Fibroblast of lung (primary cell): ENCODE results near the gene RAB40B. TPM values are rescaled to one million over a fixed set of nuclear protein-coding genes. Genes with fewer than 3 reads are reported as not detected.

Experiments used
- DNase-seq, 2 donors: peaks; one replicate each; pipeline versions ENCODE4 v3.0.0 to v3.0.0-alpha.2; 2010; ENCODE audit warnings: low read depth in 2 of 2
- H2AFZ ChIP-seq: 2 replicates; pipeline ENCODE4 v1.5.1; 2012; ENCODE audit warnings: low read length, control low read depth, inconsistent platforms
- H3K27ac ChIP-seq: 2 replicates; pipeline ENCODE4 v1.5.1; 2011; ENCODE audit warnings: low read length, control low read depth; ENCODE audit not compliant: insufficient read depth
- H3K27me3 ChIP-seq: 2 replicates; pipeline ENCODE4 v1.5.1; 2011; ENCODE audit warnings: mild to moderate bottlenecking, low read length; ENCODE audit not compliant: control insufficient read depth, insufficient read depth
- H3K36me3 ChIP-seq: 2 replicates; pipeline ENCODE4 v1.5.1; 2011; ENCODE audit warnings: low read length; ENCODE audit not compliant: control insufficient read depth, insufficient read depth
- H3K4me1 ChIP-seq: 2 replicates; pipeline ENCODE4 v1.5.1; 2011; ENCODE audit warnings: low read length; ENCODE audit not compliant: control insufficient read depth, insufficient read depth; ENCODE audit errors: extremely low read depth
- H3K4me2 ChIP-seq: 2 replicates; pipeline ENCODE4 v1.5.1; 2011; ENCODE audit warnings: low read length, control low read depth; ENCODE audit not compliant: insufficient read depth; ENCODE audit errors: extremely low read depth
- H3K4me3 ChIP-seq, 4 experiments: fragments of 200-600 bp in 1 of 4; sonication (generic) in 1 of 4; replicated peaks in 1 of 4; 2 replicates each; pipeline ENCODE4 v1.5.1; 2011 to 2016; ENCODE audit warnings: low read length in 4 of 4, low read depth in 3 of 4, mild to moderate bottlenecking in 3 of 4, control low read depth in 2 of 4, inconsistent platforms in 1 of 4, mixed read lengths in 1 of 4; ENCODE audit not compliant: insufficient read depth in 1 of 4; ENCODE audit errors: control extremely low read depth in 1 of 4
- H3K79me2 ChIP-seq: 2 replicates; pipeline ENCODE4 v1.5.1; 2012; ENCODE audit warnings: mild to moderate bottlenecking, low read length, inconsistent platforms; ENCODE audit not compliant: control insufficient read depth, insufficient read depth
- H3K9ac ChIP-seq: 2 replicates; pipeline ENCODE4 v1.5.1; 2011; ENCODE audit warnings: mild to moderate bottlenecking, low read length, control low read depth; ENCODE audit not compliant: insufficient read depth
- H3K9me3 ChIP-seq: 2 replicates; pipeline ENCODE4 v1.5.1; 2012; ENCODE audit warnings: low read depth, low read length; ENCODE audit not compliant: control insufficient read depth, insufficient read depth
- H4K20me1 ChIP-seq: 2 replicates; pipeline ENCODE4 v1.5.1; 2011; ENCODE audit warnings: low read length; ENCODE audit not compliant: control insufficient read depth, insufficient read depth; ENCODE audit errors: extremely low read depth
- EZH2 ChIP-seq: IDR thresholded peaks from 2 replicates; pipeline ENCODE4 v1.5.1; 2012; ENCODE audit warnings: low read length, control low read depth, mild to moderate bottlenecking; ENCODE audit errors: missing control alignments
- polyA plus RNA-seq, 2 donors: library from polyadenylated mRNA; depleted of rRNA in 1 of 2; stranded (reverse) in 1 of 2; unstranded in 1 of 2; fragments of >200 nt; gene quantifications; 2 replicates each; pipeline ENCODE4 v1.2.1, GENCODE V29; 2011 to 2012; ENCODE audit warnings: missing spikeins in 1 of 2
- total RNA-seq: library from RNA; depleted of rRNA; stranded (reverse); fragments of >200 nt; gene quantifications from 2 replicates; pipeline ENCODE4 v1.2.1, GENCODE V29; 2014
- TF ChIP-seq, protein P1 (sequence below), 2 donors: IDR thresholded peaks in 1 of 2; conservative IDR thresholded peaks in 1 of 2; 1 replicate in 1 of 2; 2 replicates in 1 of 2; pipeline ENCODE4 v1.5.1; 2011 to 2012; ENCODE audit warnings: low read length in 2 of 2, control low read depth in 1 of 2, inconsistent platforms in 1 of 2, low read depth in 1 of 2, mild to moderate bottlenecking in 1 of 2

Gene RAB40B
- total and polyA plus RNA-seq, 2 donors (not counting 1 experiment from before 2014, with no cell fraction given), result 3.3 TPM

DNA sequence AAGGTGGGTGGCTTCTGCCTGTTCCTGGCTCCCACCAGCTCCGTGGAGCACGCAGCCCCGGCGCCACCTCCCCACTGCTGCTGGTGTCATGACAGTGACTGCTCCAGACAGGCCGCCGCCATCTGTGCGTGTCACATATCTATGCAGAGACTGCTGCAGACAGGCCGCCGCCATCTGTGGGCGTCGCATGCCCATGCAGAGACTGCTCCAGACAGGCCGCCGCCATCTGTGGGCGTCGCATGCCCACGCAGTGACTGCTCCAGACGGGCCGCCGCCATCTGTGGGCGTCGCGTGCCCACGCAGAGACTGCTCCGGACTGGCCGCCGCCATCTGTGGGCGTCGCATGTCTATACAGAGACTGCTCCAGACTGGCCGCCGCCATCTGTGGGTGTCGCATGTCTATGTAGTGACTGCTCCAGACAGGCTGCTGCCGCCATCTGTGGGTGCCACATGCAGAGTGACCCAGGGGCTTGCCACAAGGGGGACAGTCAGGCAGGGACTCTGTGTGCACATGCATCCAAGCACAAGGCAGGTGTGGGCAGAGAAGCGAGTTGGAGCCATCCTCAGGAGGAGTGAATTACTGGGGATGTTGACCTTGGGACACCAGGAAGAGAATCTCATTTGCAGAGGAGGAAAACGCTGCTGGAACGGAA lies 14.7 kb upstream of the RAB40B start:
- Histone ChIP-seq H2AFZ (no peak overlapping the region), H3K9me3 (no peaks in the 10 kb centered on the region), H3K79me2 (peaks cover 9% of the 10 kb centered on the region), H3K36me3 (no peaks in the 10 kb centered on the region), H3K4me2 (no peak overlapping the region), H3K27me3 (no peaks in the 10 kb centered on the region), H3K4me1 (peaks cover 4% of the 10 kb centered on the region), H3K9ac (no peak overlapping the region), H3K4me3 (no peak overlapping the region), H3K27ac (no peak overlapping the region), H4K20me1 (no peaks in the 10 kb centered on the region)
- no peak for DNase-seq
- TF ChIP-seq, protein P1, sequence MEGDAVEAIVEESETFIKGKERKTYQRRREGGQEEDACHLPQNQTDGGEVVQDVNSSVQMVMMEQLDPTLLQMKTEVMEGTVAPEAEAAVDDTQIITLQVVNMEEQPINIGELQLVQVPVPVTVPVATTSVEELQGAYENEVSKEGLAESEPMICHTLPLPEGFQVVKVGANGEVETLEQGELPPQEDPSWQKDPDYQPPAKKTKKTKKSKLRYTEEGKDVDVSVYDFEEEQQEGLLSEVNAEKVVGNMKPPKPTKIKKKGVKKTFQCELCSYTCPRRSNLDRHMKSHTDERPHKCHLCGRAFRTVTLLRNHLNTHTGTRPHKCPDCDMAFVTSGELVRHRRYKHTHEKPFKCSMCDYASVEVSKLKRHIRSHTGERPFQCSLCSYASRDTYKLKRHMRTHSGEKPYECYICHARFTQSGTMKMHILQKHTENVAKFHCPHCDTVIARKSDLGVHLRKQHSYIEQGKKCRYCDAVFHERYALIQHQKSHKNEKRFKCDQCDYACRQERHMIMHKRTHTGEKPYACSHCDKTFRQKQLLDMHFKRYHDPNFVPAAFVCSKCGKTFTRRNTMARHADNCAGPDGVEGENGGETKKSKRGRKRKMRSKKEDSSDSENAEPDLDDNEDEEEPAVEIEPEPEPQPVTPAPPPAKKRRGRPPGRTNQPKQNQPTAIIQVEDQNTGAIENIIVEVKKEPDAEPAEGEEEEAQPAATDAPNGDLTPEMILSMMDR (conservative IDR thresholded peaks at IDR 0.05 in 1 of 2, IDR thresholded peaks at IDR 0.05 in 1 of 2; ENCODE audit: low read depth in 1 of 2, low read length in 2 of 2), result no peak
- TF ChIP-seq EZH2, result no peak

DNA sequence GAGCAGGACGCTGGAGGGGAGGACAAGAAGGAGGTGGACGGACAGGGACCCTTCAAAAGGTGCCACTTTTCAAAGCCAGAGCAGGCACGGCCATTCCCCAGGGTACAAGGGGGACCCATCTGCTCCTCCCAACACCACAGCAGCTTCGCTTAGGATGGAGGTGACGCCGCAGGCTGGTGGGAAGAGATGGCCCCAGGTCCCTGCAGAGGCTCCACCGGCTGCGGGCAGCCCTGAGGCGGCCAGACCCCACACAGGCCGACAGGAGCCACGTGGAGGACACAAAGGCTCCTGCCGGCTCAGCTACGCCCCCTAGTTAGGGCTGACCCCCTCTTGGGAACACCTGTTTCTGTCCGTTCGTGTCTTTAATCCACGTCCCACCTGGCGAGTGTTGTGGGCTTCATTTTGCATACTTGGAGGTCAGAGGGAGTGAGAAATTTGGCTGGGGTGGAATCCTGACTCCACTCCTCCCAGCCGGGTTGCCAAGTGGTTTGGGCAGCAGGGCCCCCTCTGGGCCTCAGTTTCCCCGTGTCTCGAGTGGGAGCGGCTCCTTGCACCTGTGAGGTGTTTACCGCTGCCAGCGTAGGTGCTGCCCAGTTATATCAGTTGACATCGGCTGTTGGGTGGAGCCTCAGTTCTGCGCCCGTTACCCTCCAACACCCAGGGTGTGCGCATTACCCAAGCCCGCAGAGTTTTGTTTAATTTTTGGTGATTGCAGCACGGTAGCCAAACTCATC lies 12.2 kb upstream of the RAB40B start:
- Histone ChIP-seq H2AFZ (no peak overlapping the region), H3K9ac (no peak overlapping the region), H3K79me2 (no peaks in the 10 kb centered on the region), H4K20me1 (no peaks in the 10 kb centered on the region), H3K9me3 (no peaks in the 10 kb centered on the region), H3K4me3 (no peak overlapping the region), H3K36me3 (no peaks in the 10 kb centered on the region), H3K27me3 (no peaks in the 10 kb centered on the region), H3K27ac (no peak overlapping the region), H3K4me2 (no peak overlapping the region), H3K4me1 (no peaks in the 10 kb centered on the region)
- no peak for TF ChIP-seq EZH2
- no peak for DNase-seq

DNA sequence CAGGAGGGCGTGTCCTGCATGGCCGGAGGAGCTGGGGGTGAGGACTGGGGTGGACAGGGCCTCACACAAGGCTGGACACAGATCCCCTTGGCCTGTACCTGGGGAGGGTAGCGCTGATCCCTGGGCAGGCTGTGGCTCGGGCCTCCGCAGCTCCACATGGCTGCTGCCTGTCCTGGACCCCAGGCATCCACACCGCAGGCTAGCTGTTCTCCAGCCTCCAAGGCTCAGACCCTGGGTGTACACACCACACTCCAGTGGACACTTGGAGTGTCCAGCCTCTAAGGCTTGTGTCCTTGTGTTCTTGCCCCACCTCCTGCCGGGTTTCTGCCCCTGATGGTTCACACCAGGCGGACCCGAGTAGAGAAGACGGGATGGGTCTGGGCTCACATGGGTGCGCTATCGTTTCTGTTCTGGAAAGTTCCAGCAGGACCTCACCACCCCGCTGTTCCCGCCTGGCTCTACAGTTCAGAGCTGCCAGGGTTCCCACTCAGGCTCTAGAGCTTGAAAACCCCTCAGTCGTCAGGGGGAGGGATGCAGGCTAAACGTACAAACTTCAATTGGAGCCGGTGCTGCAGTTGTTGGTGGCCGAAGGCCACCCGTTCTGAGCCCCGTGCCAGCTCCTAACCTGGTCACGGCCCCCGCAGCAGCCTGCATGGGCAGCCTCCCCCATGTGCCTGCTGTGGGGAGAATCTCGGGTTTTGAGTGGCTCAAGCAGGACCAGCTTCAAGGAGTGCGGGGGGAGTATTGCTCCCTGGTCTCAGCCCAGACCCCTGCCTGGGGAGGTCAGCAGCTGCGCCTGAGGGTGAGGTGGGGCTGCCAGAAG lies 11.4 kb upstream of the RAB40B start:
- Histone ChIP-seq H3K4me3 (no peak overlapping the region), H3K36me3 (no peaks in the 10 kb centered on the region), H4K20me1 (no peaks in the 10 kb centered on the region), H3K4me2 (no peak overlapping the region), H3K4me1 (no peaks in the 10 kb centered on the region), H3K79me2 (no peaks in the 10 kb centered on the region), H3K9ac (no peak overlapping the region), H3K27ac (no peak overlapping the region), H3K27me3 (no peaks in the 10 kb centered on the region), H2AFZ (no peak overlapping the region), H3K9me3 (no peaks in the 10 kb centered on the region)
- DNase-seq, result no peak
- TF ChIP-seq EZH2, result no peak
- TF ChIP-seq, protein P1 (conservative IDR thresholded peaks at IDR 0.05 in 1 of 2, IDR thresholded peaks at IDR 0.05 in 1 of 2; ENCODE audit: low read depth in 1 of 2, low read length in 2 of 2), result no peak
